HG03457 (cell line): Measurements from ENCODE around the gene HOXD4.

Experiments
- ATAC-seq: cut with Tn5 transposase; IDR thresholded peaks from one replicate; pipeline ENCODE4 v1.9.1; 2021; ENCODE audit warnings: moderate number of reproducible peaks; ENCODE audit not compliant: unreplicated experiment

The HOXD4 gene

DNA sequence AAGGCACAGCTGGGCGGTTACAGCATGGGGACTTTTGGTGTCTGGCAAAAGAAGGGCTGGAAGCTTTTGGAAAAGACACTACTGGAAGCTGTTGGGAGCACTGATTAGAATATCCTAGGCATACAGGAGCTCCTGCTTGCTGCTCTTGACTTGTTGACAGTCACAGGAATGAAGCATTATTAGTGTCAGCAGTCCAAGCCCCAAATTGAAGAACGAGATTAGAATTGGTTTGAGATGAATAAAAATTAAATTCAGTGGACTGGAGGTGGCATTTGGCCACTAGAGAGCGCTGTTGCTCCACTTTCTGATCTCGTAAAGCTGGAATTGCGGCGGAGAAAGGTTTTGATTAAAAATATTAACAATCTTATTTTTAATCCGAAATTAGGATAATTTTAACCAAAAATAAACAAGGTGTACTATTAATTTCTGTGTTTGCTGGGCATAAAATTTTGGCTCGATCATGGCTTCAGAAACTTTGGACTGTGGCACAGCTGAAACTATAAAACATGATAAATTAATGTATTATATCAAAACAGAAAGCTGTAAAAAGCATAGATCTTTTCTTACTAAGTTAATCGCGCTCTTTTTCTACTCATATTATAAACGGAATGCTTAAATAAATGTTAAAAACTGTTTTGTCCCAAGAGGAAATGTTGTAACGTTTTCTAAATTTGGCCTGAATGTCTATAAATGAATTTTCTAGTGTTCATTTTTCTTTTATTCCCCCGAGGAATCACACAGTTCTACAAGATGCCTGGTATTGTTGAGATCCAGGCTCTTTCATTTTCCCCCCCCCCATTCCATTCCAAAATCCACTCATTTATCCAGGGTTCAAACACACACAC is 24.2 kb upstream of the HOXD4 start:
- ATAC-seq: no peak

DNA sequence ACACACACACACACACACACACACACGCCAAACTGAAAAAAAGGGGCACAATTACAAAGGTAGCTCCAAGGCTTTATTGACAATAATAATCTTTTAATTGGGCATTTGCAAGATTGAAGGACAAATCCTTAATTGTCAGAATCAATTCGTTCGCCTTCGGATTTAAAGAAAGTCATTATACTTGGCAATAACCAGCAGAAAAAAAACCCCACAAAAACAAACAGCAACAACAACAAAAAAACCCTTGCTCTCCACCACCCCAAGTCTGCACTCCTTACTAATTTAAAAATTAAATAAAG is 23.6 kb upstream of the HOXD4 start:
- ATAC-seq: no peak

DNA sequence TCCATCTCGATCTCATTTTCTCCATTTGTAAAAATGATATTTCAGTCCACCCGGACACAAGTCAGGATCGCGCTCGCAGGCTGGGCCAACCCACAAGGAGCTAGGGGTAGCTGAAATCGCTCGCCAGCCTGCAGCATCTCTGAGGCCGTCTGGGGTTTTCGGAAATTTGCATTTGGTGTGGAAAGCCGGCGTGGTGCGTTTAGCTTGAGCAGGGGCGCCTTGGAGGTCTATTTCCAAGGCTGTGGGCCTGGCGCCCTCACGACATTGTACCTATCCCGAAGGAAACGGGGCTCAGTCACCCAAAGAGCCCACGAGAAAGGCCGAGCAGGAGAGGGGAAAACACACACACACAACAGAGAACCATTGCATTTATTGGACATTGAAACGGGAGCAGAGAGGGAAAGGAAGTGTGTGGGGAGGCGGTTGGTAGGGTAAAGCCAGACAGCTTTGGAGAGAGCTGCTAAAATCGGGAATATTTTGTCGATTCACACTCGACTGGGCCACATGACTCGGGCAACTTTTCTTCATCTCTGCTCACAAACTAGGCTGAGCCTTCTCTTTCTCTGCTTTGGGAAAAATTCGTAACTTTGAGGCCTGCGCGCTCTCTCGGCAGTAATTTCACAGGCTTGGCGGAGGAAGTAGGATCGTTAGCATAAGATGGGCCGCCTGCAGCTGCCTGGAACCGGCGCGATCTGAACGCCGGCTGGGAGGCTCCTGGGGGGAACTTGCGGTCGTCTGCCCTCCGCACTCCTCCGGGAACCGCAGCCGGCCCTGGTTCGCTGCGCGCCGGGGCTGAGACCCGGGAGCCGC is 23.0 kb upstream of the HOXD4 start:
- ATAC-seq: no peak

DNA sequence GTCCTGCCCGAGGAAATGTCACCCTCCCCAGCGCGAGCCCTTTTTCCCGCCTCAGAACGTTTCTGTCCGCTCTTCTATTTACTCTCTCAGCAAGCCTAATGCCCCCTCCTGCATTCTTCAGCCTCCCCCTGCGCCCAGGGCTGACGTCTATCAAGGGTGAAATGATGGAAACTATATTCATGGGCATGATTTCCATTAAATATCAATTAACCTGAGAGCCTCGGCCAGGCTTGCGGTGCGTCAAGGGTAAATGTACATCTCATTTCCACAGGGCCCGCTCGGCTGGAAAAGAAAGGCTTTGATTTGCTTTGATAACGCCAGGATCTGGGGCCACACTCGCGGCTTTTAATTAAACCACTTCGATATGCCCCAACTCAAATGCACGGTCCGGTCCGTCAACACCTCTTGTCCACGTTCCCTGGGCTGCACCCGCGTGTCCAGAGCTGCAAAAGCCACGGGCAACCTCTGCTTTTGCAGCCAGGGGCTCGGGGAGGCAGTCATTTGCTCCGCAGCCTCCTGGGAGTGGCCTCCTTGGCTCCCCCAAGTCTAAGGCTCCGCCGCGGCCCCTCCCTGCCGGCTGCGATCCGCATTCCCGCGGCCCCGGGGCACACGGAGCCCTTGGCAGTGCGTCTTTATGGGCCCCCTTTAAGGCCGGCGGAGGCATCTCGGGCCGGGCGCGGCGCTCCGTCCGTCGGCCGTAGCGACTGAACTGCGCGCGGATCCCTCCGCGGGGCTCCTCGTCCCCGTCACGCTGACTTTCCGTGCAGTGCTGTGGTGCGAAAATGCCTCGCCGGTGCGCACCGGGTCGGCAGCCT is 22.2 kb upstream of the HOXD4 start, which contains the start of gene HOXD8:
TSS of gene HOXD8 (plus strand) at position 724 of the 815 bp plus-strand sequence. CDS start 662 bp downstream, outside the sequence.
- ATAC-seq: no peak

DNA sequence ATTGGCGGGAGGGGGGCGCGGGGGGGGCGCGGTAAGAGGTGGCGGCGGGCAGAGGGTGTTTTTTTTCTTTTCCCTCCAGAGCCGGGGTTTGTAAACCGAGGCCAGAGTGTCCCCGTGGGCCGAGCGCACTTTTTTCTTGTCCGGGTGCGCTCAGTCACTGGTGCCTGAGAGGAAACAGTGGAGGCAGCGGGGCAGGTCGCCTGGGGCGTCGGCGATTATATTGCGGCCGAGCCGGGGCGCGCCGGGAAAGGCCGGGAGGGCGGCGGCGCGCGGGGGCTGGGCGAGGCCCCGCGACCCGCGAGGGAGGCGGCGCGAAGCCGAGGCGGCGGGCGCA is 21.6 kb upstream of the HOXD4 start:
- no peak for ATAC-seq

DNA sequence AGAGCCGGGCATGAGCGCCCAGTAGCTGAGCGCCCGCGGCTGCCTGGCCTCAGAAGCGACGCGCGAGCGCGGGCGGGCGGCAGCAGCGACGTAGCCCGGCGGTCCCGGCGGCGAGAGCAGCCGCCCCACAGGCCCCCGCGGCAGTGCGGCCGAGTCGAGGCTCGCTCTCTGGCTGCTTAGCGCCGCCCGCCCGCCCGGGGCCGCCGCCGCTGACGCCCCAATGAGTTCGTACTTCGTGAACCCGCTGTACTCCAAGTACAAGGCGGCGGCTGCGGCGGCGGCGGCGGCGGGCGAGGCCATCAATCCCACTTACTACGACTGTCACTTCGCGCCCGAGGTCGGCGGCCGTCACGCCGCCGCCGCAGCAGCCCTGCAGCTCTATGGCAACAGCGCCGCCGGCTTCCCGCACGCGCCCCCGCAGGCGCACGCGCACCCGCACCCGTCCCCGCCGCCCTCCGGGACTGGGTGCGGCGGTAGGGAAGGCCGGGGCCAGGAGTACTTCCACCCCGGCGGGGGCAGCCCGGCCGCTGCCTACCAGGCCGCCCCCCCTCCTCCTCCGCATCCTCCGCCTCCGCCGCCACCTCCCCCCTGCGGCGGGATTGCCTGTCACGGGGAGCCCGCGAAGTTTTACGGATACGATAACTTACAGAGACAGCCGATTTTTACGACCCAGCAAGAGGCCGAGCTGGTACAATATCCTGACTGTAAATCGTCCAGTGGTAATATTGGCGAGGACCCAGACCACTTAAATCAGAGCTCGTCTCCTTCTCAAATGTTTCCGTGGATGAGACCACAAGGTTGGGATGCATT is 21.0 kb upstream of the HOXD4 start:
- ATAC-seq: no peak

DNA sequence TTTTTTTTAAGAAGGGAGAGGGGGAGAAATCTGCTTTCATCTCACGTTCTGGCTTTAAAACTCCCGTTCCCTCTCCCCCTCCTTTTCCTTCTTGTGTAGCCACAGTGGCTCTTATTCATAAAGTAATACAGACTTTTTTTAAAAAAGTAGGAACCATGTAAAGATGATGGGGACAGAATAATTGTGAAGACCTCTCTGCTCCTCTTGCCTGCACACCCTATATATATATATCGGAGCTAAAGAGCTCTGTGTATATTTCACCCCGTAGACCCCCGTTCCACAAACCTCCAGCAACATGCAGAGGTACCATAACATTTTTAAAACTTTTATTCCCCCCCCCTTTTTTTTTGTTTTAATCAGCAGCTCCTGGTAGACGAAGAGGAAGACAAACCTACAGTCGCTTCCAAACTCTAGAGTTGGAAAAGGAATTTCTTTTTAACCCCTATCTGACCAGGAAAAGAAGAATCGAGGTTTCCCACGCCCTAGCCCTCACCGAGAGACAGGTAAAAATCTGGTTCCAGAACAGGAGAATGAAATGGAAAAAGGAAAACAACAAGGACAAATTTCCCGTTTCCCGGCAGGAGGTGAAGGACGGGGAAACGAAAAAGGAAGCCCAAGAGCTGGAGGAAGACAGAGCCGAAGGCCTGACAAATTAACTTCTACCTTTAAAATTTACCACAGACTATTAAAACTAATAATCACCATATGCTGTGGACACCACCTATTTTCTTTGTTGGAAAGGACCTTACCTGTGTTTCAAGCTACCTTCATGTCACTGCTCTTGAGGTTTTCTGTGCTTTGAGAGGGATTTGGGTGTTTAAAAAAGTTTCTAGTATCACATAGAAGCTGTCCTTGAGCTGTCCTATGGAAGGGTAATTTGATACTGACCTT is 20.1 kb upstream of the HOXD4 start:
- no peak for ATAC-seq

DNA sequence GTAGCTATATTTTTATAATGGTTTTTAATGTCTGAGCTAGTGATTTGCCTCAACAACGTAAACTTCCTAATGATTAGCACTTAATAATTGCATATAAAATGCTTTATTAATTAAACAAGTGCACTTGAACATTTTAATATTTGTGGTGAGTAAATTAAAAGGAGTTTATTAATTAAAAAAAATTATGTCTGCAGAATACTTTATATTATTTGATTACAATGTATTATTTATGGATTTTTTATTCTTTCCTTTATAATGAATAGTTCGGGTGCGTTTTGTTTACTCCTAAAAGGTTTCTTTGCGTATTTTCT is 19.5 kb upstream of the HOXD4 start:
- ATAC-seq: no peak

DNA sequence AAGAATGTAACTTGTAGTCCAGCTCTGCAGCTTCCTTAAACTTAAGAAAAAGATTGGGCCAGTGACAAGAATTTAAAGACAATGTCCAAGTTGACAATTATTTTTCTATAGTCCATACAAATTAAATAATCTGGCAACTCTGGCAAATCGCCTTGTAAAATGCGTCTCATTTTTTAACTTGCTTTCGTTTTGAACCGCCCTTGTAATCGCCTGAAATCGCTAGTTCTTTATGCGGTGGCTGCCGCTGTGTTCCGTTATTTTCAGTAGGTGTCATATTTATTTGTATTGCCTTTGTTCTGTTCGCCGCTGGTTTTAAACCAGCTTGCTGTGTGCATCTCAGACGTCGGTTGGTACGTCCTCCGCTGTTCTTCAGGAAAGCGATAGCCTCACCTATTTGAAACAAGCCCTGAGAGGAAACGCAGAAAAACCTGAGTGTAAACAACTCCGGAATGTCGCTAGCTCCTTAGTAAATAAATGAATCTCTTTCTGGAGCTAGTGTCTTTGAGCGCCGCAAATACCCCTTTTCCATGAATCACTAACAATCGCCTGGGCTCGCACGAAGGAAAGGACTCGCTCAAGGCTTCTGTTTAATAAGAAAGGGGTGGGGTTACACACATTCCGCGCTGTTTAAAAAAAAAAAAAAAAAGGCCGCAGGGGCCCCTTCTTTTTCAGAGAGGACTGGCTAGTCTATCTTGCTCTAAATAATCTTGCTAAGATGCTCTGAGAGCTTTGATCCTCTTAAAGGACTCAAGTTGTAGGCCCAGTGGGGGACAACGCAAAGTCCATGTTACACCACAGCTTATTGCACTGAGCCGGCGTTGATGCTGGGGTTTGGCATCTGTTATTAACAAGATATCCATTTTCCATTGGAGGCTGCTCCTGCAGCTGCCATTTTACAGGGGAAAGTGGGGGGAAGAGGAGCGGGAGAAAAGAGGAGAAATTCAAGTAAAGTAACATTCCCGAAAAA is 18.9 kb upstream of the HOXD4 start:
- ATAC-seq: no peak

DNA sequence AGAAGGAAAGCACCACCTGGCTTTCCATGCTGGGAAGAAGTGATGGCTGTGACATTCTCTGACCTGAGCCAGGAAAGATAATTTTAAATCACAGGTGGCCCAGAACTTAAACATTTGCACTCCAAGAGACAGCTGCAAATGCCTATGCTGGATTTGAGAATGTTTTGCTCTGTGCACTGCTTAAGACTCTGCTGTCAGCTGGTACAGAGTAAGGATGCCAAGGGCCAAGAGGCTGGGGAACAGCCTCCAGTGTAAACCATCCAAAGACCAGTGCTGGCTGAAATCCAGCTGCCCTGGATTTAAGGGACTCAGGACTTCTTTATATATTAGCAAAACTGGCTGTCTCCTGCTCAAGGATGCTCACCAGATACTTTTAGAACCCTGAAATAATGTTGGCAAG is 18.0 kb upstream of the HOXD4 start:
- no peak for ATAC-seq

DNA sequence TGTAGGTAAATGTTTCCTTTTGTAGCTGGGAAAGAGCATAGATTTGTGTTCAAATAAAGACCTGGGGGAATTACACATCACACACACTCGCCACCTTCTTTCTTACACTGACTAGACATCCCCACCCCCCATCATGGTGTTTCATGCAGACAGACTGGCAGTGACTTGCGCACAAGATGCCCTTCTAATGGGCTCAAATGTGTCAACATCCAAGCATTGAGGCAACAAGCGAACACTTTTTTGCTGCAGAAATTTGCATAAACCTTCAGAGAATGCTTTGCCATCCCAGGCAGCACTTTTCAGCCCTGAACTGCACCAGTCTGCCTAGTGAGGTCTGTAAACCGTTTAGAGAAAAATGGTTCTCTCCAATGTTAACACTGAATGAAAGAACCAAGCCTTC is 17.3 kb upstream of the HOXD4 start:
- no peak for ATAC-seq

DNA sequence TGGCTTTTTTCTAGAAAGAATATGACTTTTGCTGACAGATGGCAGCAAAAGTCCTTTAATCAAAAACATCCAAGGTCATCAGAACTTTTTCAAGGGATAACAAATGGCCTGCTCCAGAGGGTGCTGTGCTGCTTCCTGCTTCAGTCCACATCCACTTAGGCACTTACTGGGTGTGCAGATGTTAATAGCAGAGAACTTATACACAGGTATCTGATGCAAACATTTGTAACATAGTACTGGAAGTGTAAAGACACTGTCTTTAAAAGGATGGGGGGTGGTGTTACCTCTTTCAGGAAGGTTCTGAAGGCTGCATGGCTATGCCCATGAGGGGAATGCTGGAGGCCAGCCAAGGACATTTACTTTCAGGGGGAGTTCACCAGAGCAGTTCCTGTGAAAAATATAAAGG is 16.3 kb upstream of the HOXD4 start:
- no peak for ATAC-seq

DNA sequence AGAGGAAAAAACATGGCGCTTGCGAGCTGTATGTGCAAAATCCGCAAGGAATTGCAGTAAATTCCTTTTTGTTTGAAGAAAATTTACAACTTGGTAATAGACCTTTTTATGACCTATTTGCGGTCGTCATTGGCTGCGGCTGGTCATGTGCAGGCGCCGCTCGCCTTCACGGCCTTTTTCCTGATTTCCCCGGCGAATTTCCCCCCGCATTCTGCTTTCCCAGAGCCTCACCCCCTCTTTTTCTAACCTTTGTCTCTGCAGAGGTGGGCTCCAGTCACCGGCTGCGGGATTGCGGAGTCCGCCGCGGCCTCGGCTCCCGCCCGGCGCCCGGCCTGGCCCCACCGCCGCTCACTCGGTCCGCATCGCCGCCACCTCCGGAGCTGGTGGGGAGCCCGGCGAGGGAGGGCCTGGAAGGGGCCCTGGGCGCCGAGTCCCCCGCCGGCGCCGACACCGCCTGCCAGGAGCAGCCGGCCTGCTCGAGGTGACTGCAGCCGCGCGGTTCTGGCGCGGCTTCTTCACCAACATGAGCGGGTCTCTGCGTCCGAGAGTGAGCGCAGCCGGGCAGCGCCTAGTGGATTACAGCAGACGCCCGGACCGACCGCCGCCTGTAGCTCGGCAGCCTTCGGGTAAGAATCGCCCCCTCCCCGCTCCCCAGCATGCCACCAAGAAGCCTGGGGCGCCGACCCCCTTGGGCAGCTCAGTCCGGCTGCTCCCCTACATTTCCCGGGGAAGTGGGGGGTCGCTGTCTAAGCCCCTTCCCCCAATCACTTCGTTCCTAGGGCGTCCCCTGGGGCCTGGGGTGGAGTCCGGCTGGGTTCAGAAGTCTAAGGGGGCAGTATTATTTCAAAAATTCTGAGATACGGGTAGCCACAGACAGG is 14.7 kb upstream of the HOXD4 start:
- no peak for ATAC-seq

DNA sequence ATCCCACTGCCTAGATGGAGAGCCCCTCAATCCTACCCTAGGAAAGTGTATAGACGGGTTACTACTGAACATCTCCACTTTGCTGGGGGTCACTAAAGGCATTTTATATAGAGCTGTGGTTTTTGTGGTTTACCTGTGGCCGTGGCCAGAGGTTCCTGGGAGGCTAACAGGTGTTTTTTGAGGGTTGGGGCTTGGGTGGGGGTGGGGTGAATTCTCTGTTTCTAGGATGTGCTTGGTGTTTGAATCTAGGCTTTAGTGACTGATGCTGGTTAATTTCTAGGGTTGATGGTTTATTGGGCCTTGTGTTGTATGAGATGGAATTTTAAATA is 14.1 kb upstream of the HOXD4 start:
- ATAC-seq: no peak

DNA sequence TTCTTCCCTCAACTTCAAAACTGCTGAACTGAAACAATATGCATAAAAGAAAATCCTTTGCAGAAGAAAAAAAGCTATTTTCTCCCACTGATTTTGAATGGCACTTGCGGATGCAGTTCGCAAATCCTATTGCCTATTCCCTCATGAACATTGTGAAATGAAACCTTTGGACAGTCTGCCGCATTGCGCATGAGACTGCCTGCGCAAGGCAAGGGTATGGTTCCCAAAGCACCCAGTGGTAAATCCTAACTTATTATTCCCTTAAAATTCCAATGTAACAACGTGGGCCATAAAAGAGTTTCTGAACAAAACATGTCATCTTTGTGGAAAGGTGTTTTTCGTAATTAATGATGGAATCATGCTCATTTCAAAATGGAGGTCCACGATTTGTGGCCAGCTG is 13.4 kb upstream of the HOXD4 start:
- no peak for ATAC-seq

DNA sequence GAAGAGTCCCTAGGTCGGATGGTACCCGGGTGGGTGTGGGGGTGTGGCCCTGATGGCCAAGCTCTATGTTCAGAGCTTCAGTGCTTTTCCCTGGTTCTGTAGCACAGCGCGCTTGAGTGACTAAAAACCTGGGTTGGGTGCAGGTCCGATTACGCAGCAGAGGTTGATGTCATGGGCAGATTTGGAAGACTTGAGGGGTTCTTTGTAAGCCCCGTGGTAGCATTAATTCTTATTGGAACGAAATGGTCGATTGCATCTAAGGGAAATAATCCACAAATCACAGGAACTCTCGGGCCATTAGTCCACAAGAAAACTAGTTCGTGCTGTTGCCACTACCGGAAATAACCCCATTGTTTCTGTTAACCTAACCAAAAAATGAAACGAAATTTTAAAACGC is 12.8 kb upstream of the HOXD4 start:
- no peak for ATAC-seq

DNA sequence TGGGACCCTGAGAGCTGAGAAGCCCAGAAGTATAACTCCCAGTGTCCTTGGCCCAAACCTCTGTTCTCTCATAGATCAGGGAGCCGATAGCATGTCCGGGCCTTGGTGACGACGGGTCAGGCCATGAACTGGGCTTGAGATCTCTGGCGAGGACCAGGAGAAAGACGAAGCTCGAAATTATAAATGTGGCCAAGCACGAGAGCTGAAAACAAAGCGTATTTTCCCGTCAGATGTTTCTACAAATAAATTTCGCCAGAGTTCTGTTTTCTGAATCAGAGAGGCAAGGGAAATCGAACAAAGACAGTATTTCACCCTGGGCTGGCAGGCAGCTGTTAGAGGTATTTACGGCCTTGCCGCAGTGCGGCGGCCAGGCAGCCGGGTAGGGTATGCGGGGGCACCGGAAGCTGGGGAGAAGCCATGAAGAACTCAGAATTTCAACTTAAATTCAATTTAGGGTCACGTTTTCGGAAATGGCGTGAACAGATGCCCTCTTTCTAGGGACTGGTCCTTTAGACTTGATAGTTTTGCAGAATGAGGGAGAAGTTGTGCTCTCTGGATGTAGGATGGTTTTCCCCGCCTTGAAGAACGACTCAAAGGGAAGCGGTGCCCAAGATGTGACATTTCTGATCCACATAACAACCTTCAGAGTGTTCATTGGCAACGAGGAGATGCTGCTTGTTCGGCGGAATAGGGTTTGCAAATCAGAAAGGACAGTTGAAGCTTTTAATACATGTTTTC is 12.3 kb upstream of the HOXD4 start:
- no peak for ATAC-seq
